GM18507 (cell line): ENCODE data around the gene ADGRE1.

Source experiments
- DNase-seq: peaks from one replicate; pipeline ENCODE4 v3.0.0; 2011; ENCODE audit warnings: low read depth; ENCODE audit not compliant: insufficient read length; ENCODE audit errors: extremely low spot score
- FAIRE-seq: peaks from 2 replicates; lab custom pipeline; 2011; peaks lifted over from hg19 to GRCh38; lab: Jason Lieb, UNC

ADGRE1 gene

DNA sequence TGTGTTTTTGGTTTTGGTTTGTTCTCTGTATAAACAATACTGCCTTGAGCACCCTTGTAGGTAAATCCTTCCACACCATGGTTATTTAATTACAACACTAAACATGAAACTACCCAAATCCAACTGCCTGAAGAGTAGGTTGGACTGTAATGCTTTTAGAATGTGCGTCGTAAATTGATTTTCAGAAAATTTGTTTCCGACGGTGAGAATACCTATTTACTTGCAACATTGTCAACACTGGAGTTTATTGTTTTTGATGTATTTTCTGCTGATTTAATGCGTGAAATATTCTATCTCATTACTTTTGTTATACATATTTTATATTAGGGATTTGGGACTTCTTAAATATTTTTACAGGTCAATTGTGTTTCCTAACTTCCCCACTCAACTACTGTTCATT lies 48.2 kb downstream of the ADGRE1 start:
- FAIRE-seq, result no peak
- no peak for DNase-seq

DNA sequence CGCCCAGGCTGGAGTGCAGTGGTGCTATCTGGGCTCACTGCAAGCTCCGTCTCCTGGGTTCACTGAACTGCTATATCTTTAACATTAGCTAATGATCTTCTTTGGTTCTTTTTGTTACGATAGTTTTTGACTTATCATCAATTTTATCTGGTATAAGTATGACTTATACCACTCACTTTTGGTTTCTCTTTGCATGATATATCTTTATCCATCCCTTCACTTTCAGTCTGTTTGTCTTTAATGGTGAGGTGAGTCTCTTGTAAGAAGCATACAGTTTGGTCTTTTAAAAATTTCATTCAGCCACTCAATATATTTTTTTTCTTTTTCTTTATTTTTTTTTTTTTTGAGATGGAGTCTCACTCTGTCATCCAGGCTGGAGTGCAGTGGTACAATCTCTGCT lies 58.4 kb downstream of the ADGRE1 start:
- DNase-seq, result no peak
- FAIRE-seq, result no peak

DNA sequence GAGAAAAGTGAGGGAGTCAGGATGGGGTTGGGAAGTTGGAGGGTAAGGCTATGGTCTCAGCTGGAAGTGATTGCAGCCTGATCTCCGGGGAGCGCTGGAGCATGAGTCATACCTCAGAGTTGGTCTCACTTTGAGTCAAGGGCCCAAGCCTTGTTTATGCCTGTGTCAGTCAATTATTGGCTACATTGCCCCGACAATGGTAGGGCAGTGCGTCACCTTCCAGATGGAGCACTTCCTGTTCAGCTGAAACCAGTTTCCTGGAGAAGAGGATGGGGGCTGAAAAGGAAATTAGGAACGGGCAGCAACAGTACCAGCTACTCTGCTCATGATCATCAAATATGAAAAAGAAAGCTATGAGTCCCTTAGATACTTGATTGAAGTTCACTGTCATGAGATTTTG lies 60.4 kb downstream of the ADGRE1 start:
- peak; percentile 94 for FAIRE-seq
- DNase-seq, result peak; percentile 36

DNA sequence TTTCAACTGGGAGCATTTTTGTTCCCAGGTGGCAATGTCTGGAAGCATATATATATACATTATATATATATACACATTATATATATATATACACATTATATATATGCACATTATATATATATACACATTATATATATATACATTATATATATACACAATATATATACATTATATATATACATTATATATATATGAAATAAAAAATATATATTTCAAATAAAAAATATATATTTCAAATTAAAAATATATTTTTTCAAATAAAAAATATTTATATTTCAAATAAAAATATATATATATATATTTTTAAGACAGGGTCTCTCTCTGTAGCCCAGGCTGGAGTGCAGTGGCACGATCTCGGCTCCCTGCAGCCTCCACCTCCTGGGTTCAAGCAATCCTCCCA lies 61.5 kb downstream of the ADGRE1 start:
- FAIRE-seq, result no peak

DNA sequence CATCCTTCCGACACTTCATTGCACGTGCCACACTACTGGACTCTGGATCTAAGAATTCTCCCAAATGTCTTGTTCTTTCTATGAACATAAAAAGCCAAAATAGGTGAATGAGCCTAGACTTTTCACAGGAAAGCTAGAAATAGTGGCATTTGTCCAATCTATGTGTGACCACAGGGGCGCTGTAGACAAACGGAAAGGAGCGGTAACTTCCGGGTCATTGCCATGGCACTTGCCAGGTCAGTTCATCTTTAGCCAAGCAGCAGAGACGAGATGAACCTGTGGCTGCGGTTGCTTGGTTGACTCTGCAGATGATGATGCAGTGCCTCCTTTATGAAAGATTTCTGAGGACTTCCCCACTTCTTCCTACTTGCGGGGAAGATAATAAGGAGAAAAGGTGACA lies 65.6 kb downstream of the ADGRE1 start:
- DNase-seq, result no peak
- FAIRE-seq, result no peak

More for the DNA sequence above, 61.5 kb downstream of the ADGRE1 start:
- no peak for DNase-seq

DNA sequence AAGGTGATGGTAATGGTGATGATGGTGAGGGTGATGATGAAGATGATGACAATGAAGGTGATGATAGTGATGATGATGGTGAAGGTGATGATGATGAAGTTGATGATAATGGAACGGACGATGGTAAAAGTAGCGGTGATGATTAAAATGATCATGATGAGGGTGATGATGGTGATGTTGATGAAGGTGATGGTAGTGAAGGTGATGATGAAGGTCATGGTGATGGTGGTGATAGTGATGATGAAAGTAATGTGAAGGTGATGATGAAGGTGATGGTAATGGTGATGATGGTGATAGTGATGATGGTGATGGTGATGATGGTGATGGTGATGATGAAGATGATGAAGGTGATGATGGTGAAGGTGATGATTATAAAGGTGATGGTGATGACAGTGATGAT lies 67.7 kb downstream of the ADGRE1 start:
- no peak for FAIRE-seq
- DNase-seq, result no peak

DNA sequence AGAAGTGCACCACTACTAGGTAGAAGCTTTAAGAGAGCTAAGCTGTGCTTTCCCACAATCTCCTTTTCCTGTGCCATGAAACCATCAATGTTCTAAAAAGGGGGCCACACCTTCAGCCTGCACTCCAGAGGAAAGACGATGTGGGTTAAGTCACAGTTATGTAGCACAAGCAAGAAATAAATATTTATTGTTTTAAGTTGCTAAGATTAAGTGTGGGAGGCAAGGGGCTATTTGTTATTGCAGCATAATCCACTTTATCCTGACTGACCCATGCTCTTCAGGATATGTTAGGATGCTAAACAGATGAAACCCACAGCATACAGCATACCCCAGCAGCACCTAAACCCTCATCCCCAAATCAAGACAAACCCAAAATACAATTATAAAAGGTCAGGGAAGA lies 69.2 kb downstream of the ADGRE1 start:
- FAIRE-seq, result no peak
- no peak for DNase-seq

DNA sequence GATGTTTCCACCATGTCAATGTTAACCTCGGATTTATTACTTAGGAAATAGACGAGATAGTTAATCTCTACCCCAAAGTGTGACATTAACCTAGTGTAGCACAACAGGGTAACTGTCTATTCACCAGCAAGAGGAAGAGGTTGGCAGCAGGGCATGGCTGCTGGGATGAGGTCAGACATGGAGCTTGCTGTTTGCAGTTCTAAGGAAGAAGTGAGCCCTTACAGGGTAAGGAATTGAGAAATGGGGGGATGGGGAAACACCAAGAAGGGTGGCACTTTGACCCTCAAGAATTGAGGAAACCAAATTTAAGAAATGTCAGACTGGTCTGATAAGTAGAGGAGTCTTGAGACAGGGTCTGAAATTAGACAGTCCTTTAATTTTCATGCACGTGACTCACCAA lies 71.4 kb downstream of the ADGRE1 start:
- DNase-seq, result no peak
- FAIRE-seq, result no peak

DNA sequence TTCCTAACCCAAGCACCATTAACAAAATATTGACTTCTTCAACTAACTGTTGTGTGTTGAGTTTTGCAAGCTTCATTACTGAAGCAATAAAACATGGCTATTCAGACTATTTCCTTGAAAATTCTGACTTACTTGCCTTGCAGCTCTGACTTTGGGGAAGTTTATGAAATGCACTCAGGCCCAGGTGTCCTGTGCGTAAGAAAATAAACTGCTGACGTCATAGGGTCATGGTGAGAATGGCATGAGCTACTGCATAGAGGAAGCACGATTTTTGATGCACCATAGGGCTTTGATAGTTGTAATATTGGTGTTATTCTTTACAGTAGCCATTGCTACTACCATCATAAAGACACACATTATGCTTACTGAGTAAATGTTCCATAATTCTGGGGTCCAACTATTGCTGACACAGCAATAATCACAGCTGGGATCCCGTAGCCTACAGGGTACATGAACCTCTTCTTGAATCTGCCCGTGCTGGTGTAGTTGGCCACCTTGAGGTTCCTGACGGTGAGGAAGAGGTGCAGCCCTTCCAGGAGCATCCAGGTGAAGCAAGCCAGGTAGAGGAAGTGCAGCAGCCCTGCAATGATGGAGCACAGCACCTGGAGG lies 76.0 kb downstream of the ADGRE1 start:
- DNase-seq, result no peak
- no peak for FAIRE-seq

DNA sequence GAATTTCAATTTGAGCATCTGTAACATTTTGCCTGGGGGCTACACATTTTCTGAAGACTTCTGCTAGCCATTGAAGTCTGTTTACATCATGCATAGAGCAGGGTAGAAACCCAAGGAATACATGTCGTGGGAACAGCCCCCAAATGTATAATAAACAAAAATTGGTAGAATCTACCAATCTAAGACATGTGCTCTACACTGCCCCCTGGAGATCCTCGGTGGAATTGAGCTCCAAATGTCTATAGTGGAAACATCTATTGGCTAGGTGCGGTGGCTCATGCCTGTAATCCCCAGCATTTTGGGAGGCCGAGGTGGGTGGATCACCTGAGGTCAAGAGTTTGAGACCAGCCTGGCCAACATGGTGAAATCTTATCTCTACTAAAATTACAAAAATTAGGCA lies 76.6 kb downstream of the ADGRE1 start:
- DNase-seq (no peak), FAIRE-seq (peak; percentile 49)

DNA sequence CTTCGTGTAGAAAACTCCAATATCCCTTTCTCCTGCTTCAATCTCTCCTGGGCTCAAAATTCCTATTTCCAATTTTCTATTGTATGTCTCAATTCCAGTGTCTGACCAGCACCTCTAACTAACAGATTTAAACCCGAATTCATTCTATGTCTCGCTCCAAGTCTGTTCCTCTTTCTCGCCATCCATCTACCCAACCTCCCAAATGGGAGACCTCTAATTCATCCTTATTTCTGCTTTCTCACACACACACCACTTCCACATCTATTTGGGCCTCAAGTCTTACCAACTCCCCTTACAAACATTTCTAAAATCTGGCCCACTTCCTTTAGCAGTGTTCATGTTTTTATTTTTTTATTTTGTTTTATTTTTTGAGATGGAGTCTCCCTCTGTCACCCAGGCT lies 80.6 kb downstream of the ADGRE1 start:
- FAIRE-seq (no peak), DNase-seq (no peak)

DNA sequence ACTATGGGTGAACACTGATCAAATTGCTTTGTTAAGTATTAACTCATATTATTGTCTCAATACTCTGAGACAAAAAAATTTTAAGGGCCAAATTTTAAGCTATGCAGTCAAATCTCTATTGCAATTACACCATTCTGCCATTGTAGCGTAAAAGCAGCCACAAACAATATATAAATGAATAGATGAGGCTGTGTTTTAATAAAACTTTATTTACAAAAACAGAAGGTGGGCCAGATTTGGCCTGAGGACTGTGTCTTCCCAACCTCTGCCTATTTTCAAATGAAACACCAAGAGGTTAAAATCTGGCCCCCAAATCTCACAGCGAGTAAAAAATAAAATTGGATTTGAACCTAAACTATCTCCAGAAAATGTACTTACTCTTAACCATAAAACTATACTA lies 82.1 kb downstream of the ADGRE1 start:
- no peak for DNase-seq

DNA sequence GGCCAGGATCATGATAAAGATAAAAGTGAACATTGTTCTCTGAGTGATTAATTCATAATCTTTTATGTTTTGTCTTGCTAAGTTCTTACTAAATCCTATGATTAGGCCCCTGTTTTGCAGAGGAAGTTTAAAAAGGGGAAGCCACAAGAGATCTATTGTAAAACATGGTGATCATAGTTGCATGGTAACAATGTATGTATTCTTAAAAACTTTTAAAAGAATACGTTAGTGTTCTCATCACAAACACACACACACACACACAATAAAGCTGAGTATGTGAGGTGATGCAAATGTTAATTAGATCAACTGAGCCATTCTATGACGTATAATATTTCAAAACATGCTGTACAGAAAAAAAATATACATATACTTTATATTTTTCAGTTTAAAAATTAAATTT lies 82.6 kb downstream of the ADGRE1 start:
- DNase-seq, result no peak
- no peak for FAIRE-seq

More for the DNA sequence above, 82.1 kb downstream of the ADGRE1 start:
- FAIRE-seq, result no peak

DNA sequence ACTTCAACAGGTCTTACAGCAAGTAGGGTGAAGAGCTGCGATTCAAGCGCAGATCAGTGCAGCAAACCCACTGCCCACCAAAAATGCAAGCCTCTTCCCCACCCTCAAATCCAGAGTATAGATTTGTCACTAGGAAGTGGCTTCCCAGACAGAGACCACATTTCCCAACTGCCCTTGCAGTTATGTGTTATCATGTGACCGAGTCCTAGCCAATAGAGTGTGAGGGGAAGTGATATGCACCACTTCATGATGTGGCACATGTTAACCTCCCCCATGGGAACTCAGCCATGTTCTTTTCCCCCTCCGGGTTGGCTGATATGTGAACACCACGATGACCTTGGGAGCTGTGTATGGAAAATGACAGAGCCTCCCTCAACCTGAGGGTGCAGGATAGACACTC lies 83.1 kb downstream of the ADGRE1 start:
- peak; percentile 33 for FAIRE-seq
- no peak for DNase-seq

DNA sequence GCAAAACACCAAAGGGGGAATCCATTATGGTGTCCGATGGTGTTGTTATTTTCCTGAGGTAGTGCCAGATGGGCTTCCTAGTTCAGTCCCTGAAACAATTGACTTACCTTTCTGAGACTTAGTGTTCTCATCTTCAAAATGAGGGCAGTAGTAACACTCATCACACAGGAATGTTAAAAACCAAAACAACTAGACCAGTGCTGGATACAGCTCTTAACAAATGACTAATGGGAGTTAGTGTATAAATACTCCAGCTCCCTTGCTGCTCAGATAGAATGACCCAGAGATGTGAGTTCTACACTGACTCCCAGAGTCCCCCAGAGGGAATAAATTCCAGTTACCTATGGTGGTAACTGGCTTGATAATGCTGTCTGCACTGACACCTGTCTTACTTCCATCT lies 84.0 kb downstream of the ADGRE1 start:
- FAIRE-seq (no peak), DNase-seq (no peak)

DNA sequence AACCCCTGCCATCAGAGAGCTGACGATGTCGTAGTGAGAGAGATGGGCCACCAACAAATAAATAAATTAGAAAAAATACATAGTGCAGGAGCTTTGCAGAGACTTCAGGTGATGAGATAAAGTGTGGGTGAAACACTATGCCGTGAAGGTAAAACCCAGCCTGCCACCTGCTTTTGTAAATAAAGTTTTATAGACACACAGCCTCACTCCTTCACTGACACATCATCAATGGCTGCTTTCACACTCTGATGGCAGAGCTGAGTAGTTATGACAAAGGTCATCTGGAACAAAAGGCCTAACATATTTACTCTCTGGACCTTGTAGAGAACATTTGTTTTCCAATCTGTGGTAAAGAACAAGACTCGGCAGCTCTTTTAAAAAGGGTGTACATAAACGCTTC lies 88.8 kb downstream of the ADGRE1 start:
- FAIRE-seq (no peak), DNase-seq (no peak)

DNA sequence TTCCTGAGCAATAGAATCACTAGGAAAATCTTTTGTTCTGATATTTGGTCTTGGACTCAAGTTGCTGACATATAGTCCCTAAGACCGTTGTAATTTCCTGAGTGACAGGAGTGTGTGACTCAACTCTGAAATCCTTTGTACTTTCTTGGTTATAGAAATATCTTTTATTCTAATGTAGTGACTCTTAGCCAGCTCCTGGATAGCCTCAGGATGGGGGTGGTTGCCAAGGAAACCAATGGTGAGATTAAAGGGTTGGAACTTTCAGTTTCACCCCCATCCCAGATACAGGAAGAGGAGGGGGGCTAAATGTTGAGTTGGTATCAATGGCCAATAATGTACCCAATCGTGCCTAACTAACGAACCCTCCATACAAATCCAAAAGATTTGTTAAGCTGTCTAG lies 92.0 kb downstream of the ADGRE1 start:
- FAIRE-seq, result no peak
- DNase-seq, result no peak

DNA sequence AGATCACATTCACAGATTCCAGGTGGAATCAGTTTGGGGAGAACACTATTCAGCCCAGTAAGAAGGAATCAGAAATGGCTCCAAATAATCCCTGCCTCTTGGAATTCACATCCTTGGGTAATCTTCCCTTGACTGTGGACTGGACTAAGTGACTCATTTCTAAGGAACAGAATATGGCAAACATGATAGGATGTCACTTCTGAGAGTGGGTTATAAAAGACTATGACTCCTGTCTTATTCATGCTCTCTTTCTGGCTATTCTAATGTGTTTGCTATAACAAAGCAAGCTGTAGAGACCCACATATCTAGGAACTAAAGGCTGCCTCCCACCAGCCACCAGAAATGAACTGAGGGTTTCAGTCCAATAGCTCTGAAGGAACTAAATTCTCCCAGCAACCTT lies 96.1 kb downstream of the ADGRE1 start:
- no peak for FAIRE-seq
- DNase-seq, result no peak

DNA sequence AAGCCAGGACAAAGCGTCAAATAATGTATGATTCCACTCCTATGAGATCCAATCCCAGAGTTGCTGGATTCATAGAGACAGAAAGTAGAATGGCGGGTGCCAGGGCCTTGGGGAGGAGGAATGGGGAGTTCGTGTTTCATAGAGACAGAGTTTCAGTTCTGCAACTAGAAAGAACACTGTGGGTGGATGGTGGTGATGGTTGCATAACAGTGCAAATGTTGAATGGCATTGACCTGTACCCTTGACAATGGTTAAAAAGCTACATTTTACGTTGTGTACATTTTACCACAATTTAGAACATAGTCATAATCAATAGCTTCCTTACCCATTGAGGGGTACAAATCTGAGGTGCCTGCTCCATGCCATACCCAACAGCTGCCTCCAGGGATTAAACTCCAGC lies 100.5 kb downstream of the ADGRE1 start:
- peak; percentile 18 for FAIRE-seq

DNA sequence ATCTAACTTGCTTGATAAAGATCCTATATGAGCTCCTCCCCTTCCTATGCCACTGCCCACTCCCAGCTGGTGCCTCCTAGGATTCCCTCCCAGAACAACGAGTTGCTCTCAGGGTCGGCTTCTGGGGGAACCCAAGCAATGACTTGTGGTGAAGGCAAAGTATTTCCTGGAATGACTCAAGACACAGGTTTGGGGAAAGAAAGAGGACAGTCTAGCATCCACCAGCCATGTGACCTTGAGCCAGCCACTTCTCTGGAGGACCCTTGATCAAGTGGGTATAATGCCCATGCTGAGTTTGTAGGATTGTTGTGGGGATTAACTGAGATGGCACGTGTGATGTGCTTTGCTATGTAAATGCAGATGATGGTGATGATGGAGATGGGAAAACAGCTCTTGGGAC lies 100.9 kb downstream of the ADGRE1 start:
- DNase-seq (no peak), FAIRE-seq (no peak)

More for the DNA sequence above, 100.5 kb downstream of the ADGRE1 start:
- DNase-seq, result no peak
